Rectal smooth muscle tissue (tissue), 1 donor: ENCODE data around the gene SEPTIN14.
"Not testable (repeated sequence)": the region's sequence is repeated elsewhere in the genome, so short reads cannot be mapped to it uniquely, and the experiment has no call there.

Source experiments
- H3K27ac ChIP-seq: one replicate; pipeline ENCODE4 v1.7.0; 2013; ENCODE audit warnings: low read depth, low read length, inconsistent platforms
- H3K27me3 ChIP-seq: one replicate; pipeline ENCODE4 v1.7.0; 2013; ENCODE audit warnings: low read length; ENCODE audit not compliant: control insufficient read depth, insufficient read depth
- H3K36me3 ChIP-seq: one replicate; pipeline ENCODE4 v1.7.0; 2013; ENCODE audit warnings: low read length; ENCODE audit not compliant: control insufficient read depth, insufficient read depth
- H3K4me1 ChIP-seq: one replicate; pipeline ENCODE4 v1.7.0; 2013; ENCODE audit warnings: low read length; ENCODE audit not compliant: control insufficient read depth, insufficient read depth
- H3K4me3 ChIP-seq: one replicate; pipeline ENCODE4 v1.7.0; 2013; ENCODE audit warnings: low read length
- H3K9ac ChIP-seq: one replicate; pipeline ENCODE4 v1.7.0; 2013; ENCODE audit warnings: low read length

SEPTIN14 gene

GRCh38 chr7:55868989-55869388 is 6.4 kb upstream of the SEPTIN14 start:
- not testable (repeated sequence) for H3K27ac ChIP-seq, H3K4me1 ChIP-seq, H3K4me3 ChIP-seq, H3K36me3 ChIP-seq, H3K27me3 ChIP-seq, H3K9ac ChIP-seq

- H3K4me3 ChIP-seq, H3K4me1 ChIP-seq, H3K27ac ChIP-seq, H3K9ac ChIP-seq, H3K27me3 ChIP-seq, H3K36me3 ChIP-seq: not testable (repeated sequence)
Measured at GRCh38 chr7:55845164-55845563, 17.4 kb downstream of the SEPTIN14 start.

- H3K9ac ChIP-seq = no peak overlapping the region
- H3K4me1 ChIP-seq = no peaks in the 10 kb centered on the region
- no peak overlapping the region for H3K27ac ChIP-seq
- H3K36me3 ChIP-seq = no peaks in the 10 kb centered on the region
- H3K4me3 ChIP-seq = no peak overlapping the region
- no peaks in the 10 kb centered on the region for H3K27me3 ChIP-seq
Measured at GRCh38 chr7:55838595-55838994, 24.0 kb downstream of the SEPTIN14 start.

- H3K36me3 ChIP-seq = no peaks in the 10 kb centered on the region
- H3K27me3 ChIP-seq = no peaks in the 10 kb centered on the region
- H3K9ac ChIP-seq = no peak overlapping the region
- no peak overlapping the region for H3K27ac ChIP-seq
- H3K4me3 ChIP-seq = no peak overlapping the region
- no peaks in the 10 kb centered on the region for H3K4me1 ChIP-seq
Measured at GRCh38 chr7:55827577-55827976, 35.0 kb downstream of the SEPTIN14 start.

GRCh38 chr7:55818686-55819085 is 43.9 kb downstream of the SEPTIN14 start:
- Histone ChIP-seq H3K27ac (no peak overlapping the region), H3K4me3 (no peak overlapping the region), H3K36me3 (no peaks in the 10 kb centered on the region), H3K4me1 (no peaks in the 10 kb centered on the region), H3K9ac (no peak overlapping the region), H3K27me3 (no peaks in the 10 kb centered on the region)

- H3K4me3 ChIP-seq, H3K27me3 ChIP-seq, H3K27ac ChIP-seq, H3K4me1 ChIP-seq, H3K9ac ChIP-seq, H3K36me3 ChIP-seq: not testable (repeated sequence)
Measured at GRCh38 chr7:55797260-55797659, 65.3 kb downstream of the SEPTIN14 start.

GRCh38 chr7:55794527-55794926 is 68.0 kb downstream of the SEPTIN14 start:
- Histone ChIP-seq H3K36me3 (no peaks in the 10 kb centered on the region), H3K4me3 (no peak overlapping the region), H3K27me3 (no peaks in the 10 kb centered on the region), H3K4me1 (no peaks in the 10 kb centered on the region), H3K9ac (no peak overlapping the region), H3K27ac (no peak overlapping the region)

GRCh38 chr7:55792048-55792447 is 70.5 kb downstream of the SEPTIN14 start:
- no peak overlapping the region for H3K4me3 ChIP-seq

GRCh38 chr7:55787796-55788195 is 74.8 kb downstream of the SEPTIN14 start:
- no peak overlapping the region for H3K27ac ChIP-seq
- no peak overlapping the region for H3K4me3 ChIP-seq
- H3K36me3 ChIP-seq = no peaks in the 10 kb centered on the region
- no peak overlapping the region for H3K9ac ChIP-seq
- no peaks in the 10 kb centered on the region for H3K27me3 ChIP-seq
- H3K4me1 ChIP-seq = no peaks in the 10 kb centered on the region

More at GRCh38 chr7:55792048-55792447, 70.5 kb downstream of the SEPTIN14 start:
- no peaks in the 10 kb centered on the region for H3K36me3 ChIP-seq
- H3K4me1 ChIP-seq = no peaks in the 10 kb centered on the region
- no peak overlapping the region for H3K27ac ChIP-seq
- no peaks in the 10 kb centered on the region for H3K27me3 ChIP-seq
- no peak overlapping the region for H3K9ac ChIP-seq

GRCh38 chr7:55786901-55787300 is 75.7 kb downstream of the SEPTIN14 start:
- H3K4me1 ChIP-seq = no peaks in the 10 kb centered on the region
- no peaks in the 10 kb centered on the region for H3K36me3 ChIP-seq
- H3K27ac ChIP-seq = no peak overlapping the region
- H3K4me3 ChIP-seq = no peak overlapping the region
- no peak overlapping the region for H3K9ac ChIP-seq
- no peaks in the 10 kb centered on the region for H3K27me3 ChIP-seq

- not testable (repeated sequence) for H3K9ac ChIP-seq, H3K36me3 ChIP-seq, H3K4me1 ChIP-seq, H3K27ac ChIP-seq, H3K27me3 ChIP-seq, H3K4me3 ChIP-seq
Measured at GRCh38 chr7:55785444-55785843, 77.1 kb downstream of the SEPTIN14 start.

- no peak overlapping the region for H3K9ac ChIP-seq
- no peaks in the 10 kb centered on the region for H3K27me3 ChIP-seq
- no peaks in the 10 kb centered on the region for H3K4me1 ChIP-seq
- no peak overlapping the region for H3K27ac ChIP-seq
- no peaks in the 10 kb centered on the region for H3K36me3 ChIP-seq
- no peak overlapping the region for H3K4me3 ChIP-seq
Measured at GRCh38 chr7:55784151-55784550, 78.4 kb downstream of the SEPTIN14 start.

- no peaks in the 10 kb centered on the region for H3K36me3 ChIP-seq
- no peaks in the 10 kb centered on the region for H3K27me3 ChIP-seq
- H3K27ac ChIP-seq = no peak overlapping the region
- no peak overlapping the region for H3K9ac ChIP-seq
- no peak overlapping the region for H3K4me3 ChIP-seq
- no peaks in the 10 kb centered on the region for H3K4me1 ChIP-seq
Measured at GRCh38 chr7:55778631-55779030, 83.9 kb downstream of the SEPTIN14 start.
